Lower leg skin (tissue), 4 donors: ENCODE measurements around the gene RNF145. TPM values are rescaled to one million over a fixed set of nuclear protein-coding genes. Genes with fewer than 3 reads are reported as not detected.
A peak's percentile ranks its signal among the peaks of the same experiment; 100 is the strongest.

Source experiments
- DNase-seq, 2 donors: peaks; one replicate each; pipeline ENCODE4 v3.0.0-alpha.2; 2019; ENCODE audit warnings: low spot score in 2 of 2
- H3K4me3 ChIP-seq: fragments of 200-600 bp; sonication (generic); 2 replicates; pipeline ENCODE4 v1.5.1; 2017; ENCODE audit warnings: mild to moderate bottlenecking, low read depth; ENCODE audit not compliant: poor library complexity, severe bottlenecking
- POLR2A ChIP-seq, 2 donors: fragments of 450-650 bp; IDR thresholded peaks; one replicate each; pipeline ENCODE4 v1.6.1; 2016 to 2017; ENCODE audit warnings: antibody characterized with exemption in 2 of 2, mild to moderate bottlenecking in 1 of 2, moderate library complexity in 1 of 2
- WGBS, 2 donors: methylation state at CpG; one replicate each; pipeline ENCODE4 v1.1.5; 2018; 5-methylcytosine and 5-hydroxymethylcytosine counted together
- intact Hi-C: fragments of 100-400 bp; cut with DNase I; formaldehyde crosslinking; loops from one replicate; pipeline ENCODE4 v1.15.0; 2023; ENCODE audit warnings: low total_unique reads
- total RNA-seq, 4 donors: library from RNA; depleted of rRNA; stranded (reverse); fragments of >200 nt; gene quantifications; one replicate each; pipeline ENCODE4 v1.1.0, GENCODE V29; 2016
- TF ChIP-seq, protein P1 (sequence below), 3 donors: fragments of 450-650 bp; IDR thresholded peaks; one replicate each; pipeline ENCODE4 v1.5.1; 2016; ENCODE audit warnings: antibody characterized with exemption in 3 of 3, mild to moderate bottlenecking in 3 of 3, moderate library complexity in 2 of 3

The RNF145 gene
- total RNA-seq, 4 donors from 2014 or later = 32.8 to 57.0 (median 43.9) TPM

DNA sequence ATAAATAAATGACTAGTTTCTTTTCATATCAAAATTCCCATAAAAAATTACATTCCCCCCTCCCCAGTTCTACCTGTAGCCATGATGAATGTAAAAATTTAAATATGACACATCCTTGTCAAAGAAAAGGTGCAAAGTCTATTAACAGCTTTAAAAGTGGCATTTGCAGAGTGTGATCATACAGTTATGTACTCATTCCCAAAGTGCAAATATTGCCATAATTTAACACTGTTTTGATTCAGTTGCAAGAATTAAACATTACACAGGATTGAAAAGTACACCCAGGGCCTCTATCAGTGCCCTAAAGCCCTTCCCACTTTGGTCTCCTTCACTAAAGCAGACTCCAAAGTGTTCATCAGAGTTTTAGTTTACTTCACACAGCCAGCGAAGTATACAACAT is 51.8 kb downstream of the RNF145 start:
- TF ChIP-seq, protein P1, sequence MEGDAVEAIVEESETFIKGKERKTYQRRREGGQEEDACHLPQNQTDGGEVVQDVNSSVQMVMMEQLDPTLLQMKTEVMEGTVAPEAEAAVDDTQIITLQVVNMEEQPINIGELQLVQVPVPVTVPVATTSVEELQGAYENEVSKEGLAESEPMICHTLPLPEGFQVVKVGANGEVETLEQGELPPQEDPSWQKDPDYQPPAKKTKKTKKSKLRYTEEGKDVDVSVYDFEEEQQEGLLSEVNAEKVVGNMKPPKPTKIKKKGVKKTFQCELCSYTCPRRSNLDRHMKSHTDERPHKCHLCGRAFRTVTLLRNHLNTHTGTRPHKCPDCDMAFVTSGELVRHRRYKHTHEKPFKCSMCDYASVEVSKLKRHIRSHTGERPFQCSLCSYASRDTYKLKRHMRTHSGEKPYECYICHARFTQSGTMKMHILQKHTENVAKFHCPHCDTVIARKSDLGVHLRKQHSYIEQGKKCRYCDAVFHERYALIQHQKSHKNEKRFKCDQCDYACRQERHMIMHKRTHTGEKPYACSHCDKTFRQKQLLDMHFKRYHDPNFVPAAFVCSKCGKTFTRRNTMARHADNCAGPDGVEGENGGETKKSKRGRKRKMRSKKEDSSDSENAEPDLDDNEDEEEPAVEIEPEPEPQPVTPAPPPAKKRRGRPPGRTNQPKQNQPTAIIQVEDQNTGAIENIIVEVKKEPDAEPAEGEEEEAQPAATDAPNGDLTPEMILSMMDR (IDR thresholded peaks at IDR 0.05) = no peak
- no peak for TF ChIP-seq POLR2A (IDR thresholded peaks at IDR 0.05)
- H3K4me3 ChIP-seq = no peak overlapping the region
- intact Hi-C loops = loop anchor here (10.0 kb wide), 1 partner anchor 157 kb away; no protein-coding TSS in a partner anchor
- no peak for DNase-seq
- WGBS, 2 donors = 83 to 96% methylated on average over 1 of the region's 1 CpG

DNA sequence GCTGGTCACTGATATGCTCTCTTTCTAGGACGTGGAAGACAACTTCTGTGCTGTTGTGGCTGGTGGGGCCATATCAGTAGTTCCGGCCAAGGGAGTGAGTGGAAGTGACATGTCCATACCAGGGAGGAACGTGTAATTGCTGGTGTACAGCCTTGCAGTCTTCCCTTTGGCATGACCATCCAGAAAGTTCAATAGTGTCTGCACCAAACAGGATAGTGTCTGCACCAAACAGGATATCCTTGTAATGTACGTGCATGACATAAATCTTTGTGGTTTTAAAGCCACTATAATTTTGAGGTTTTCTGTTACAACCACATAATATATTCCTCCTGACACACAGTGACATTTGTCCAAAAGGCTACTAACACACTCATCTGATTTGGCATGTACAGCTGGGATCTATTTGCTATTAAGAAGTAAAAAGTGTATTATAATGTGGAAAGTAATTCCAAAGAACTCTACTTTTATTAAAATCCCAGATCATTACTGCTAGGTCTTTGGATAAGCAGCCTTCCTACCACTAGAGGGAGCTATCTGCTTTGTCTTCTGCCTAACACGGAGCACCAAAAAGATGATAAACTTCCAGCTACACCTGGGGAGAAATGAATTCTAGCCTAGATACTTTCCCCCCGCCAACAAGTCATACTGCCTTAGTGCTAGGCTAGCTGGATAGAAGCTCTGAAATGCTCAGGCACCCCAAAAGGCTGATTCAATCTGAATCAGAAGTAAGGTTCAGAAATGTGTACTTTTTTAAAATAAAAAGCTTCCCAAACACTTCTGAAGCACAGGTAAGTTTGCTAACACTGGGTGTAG is 52.7 kb downstream of the RNF145 start:
- peak in 1 of 2 donors; percentile 38 for DNase-seq
- intact Hi-C loops = loop anchor here (10.0 kb wide), 1 partner anchor 158 kb away; no protein-coding TSS in a partner anchor
- no peak for TF ChIP-seq POLR2A (IDR thresholded peaks at IDR 0.05)
- no peak overlapping the region for H3K4me3 ChIP-seq
- 36 to 43% methylated on average over 6 of the region's 6 CpGs for WGBS, 2 donors

DNA sequence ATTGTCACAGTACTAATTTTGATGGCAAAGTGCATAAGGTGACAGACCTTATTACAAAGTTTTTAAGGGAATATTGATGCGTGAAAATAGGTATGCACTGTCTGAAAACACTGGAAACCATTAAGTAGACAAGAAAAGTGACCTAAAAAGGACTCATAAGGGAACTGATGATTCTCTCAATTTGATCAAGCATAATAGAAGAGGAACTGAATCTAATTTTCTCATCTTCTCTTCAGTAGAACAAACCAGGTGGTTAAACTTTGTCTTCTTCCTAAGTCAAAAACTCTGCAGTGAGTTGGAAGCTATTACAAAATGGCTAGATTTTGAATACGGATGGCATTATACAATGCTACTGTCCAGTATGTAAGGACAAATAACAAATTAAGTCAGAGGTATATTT is 53.4 kb downstream of the RNF145 start:
- WGBS, 2 donors = 82 to 85% methylated on average over 2 of the region's 2 CpGs
- H3K4me3 ChIP-seq = no peak overlapping the region
- intact Hi-C loops = loop anchor here (10.0 kb wide), 1 partner anchor 159 kb away; no protein-coding TSS in a partner anchor
- no peak for DNase-seq
- TF ChIP-seq POLR2A (IDR thresholded peaks at IDR 0.05) = no peak
- TF ChIP-seq, protein P1 (IDR thresholded peaks at IDR 0.05) = no peak

DNA sequence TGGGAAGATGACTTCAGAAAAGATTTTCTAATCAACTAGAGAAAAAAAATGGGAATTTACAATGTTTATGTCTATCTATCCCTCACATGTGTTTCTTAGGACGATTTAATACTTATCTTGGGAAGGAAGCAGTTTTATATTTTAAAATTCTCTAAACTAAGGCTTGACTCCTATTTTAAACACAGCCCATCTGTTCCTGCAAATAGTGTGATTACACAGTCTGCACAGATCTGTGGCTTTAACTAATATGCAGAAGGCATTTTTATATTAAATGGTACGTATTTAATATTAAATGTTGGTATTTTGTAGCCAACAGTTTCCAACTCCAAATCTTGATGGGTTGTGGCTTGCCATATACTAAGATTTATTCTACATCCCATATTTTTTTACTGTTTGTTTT is 56.5 kb downstream of the RNF145 start:
- WGBS, 2 donors = 79 to 85% methylated on average over 2 of the region's 2 CpGs
- TF ChIP-seq, protein P1 (IDR thresholded peaks at IDR 0.05) = no peak
- TF ChIP-seq POLR2A (IDR thresholded peaks at IDR 0.05) = no peak
- no peak for DNase-seq
- H3K4me3 ChIP-seq = no peak overlapping the region
- intact Hi-C loops = loop anchor here (10.0 kb wide), 1 partner anchor 162 kb away; no protein-coding TSS in a partner anchor

DNA sequence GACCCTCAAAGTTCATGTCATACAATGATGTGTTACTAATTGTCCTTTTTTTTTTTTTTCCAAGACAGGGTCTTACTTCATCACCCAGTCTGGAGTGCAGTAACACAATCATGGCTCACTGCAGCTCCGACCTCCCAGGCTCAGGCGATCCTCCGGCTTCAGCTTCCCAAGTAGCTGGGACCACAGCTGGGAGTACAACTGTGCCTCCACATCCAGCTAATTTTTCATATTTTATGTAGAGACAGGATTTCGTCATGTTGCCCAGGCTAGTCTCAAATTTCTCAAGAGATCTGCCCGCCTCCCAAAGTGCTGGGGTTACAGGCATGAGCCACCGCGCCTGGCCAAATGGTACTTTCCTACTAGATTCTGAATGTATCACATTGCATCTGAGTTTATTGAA is 60.3 kb downstream of the RNF145 start:
- 91% methylated on average over 7 of the region's 7 CpGs for WGBS, 2 donors
- H3K4me3 ChIP-seq = no peak overlapping the region
- intact Hi-C loops = no loop called here
- no peak for DNase-seq
- TF ChIP-seq POLR2A (IDR thresholded peaks at IDR 0.05) = no peak
- TF ChIP-seq, protein P1 (IDR thresholded peaks at IDR 0.05) = no peak

DNA sequence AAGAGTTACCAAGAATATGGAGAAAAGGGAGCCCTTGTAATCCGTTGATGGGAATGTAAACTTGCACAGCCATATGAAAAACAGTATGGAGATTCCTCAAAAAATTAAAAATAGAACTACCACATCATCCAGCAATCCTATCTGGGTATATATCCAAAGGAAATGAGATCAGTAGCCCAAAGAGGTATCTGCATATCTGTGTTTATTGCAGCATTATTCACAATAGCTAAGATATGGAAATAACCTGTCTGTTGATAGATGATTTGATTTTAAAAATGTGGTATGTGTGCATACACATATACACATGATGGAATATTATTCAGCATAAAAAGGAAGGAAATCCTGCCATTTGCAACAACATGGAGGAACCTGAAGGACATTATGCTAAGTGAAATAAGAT is 61.4 kb downstream of the RNF145 start:
- no peak overlapping the region for H3K4me3 ChIP-seq
- no peak for TF ChIP-seq POLR2A (IDR thresholded peaks at IDR 0.05)
- TF ChIP-seq, protein P1 (IDR thresholded peaks at IDR 0.05) = no peak
- intact Hi-C loops = no loop called here
- no peak for DNase-seq
- WGBS, 2 donors = 56 to 60% methylated on average over 1 of the region's 1 CpG
